Fibroblast of skin of left quadriceps (primary cell): ENCODE measurements around the gene DCAF6.
"Not testable (repeated sequence)": the region's sequence is repeated elsewhere in the genome, so short reads cannot be mapped to it uniquely, and the experiment has no call there.

ENCODE experiments used
- DNase-seq, 2 experiments: peaks; one replicate each; pipeline ENCODE4 v3.0.0-alpha.2; 2013; ENCODE audit warnings: low read depth in 2 of 2

DCAF6 gene, protein sequence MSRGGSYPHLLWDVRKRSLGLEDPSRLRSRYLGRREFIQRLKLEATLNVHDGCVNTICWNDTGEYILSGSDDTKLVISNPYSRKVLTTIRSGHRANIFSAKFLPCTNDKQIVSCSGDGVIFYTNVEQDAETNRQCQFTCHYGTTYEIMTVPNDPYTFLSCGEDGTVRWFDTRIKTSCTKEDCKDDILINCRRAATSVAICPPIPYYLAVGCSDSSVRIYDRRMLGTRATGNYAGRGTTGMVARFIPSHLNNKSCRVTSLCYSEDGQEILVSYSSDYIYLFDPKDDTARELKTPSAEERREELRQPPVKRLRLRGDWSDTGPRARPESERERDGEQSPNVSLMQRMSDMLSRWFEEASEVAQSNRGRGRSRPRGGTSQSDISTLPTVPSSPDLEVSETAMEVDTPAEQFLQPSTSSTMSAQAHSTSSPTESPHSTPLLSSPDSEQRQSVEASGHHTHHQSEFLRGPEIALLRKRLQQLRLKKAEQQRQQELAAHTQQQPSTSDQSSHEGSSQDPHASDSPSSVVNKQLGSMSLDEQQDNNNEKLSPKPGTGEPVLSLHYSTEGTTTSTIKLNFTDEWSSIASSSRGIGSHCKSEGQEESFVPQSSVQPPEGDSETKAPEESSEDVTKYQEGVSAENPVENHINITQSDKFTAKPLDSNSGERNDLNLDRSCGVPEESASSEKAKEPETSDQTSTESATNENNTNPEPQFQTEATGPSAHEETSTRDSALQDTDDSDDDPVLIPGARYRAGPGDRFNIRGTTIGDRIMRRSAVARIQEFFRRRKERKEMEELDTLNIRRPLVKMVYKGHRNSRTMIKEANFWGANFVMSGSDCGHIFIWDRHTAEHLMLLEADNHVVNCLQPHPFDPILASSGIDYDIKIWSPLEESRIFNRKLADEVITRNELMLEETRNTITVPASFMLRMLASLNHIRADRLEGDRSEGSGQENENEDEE

GRCh38 chr1:167936068-167936929 is at the start of gene DCAF6:
Gene DCAF6 (plus strand): TSS chr1:167936683. CDS start chr1:167936912, 229 bp downstream.
- peak; percentile 97 to 98 for DNase-seq

DNA sequence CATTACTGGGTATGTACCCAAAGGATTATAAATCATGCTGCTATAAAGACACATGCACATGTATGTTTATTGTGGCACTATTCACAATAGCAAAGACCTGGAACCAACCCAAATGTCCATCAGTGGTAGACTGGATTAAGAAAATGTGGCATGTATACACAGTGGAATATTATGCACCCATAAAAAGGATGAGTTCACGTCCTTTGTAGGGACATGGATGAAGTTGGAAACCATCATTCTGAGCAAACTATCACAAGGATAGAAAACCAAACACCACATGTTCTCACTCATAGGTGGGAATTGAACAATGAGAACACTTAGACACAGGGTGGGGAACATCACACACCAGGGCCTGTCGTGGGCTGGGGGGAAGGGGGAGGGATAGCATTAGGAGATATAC is 49.3 kb upstream of the DCAF6 start:
- not testable (repeated sequence) for DNase-seq

DNA sequence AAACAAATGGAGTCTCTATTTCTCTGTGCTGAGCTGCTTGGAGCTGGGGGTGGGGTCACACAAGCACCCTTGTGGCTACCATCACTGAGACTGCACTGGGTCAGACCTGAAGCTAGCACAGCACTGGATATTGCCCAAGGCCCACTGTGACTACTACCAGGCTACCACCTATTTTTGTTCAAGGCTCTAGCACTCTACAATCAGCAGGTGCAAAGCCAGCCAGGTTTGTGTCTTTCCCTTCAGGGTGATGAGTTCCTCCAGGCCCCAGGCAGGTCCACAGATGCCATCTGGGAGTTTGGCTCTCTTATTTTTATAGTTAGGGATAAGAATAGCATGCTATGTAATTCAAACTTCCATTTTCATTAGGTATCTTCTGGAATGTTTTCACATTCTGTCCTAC is 46.1 kb upstream of the DCAF6 start:
- no peak for DNase-seq

- no peak for DNase-seq
These were observed 42.7 kb upstream of the DCAF6 start for GRCh38 chr1:167893798-167894197.

DNA sequence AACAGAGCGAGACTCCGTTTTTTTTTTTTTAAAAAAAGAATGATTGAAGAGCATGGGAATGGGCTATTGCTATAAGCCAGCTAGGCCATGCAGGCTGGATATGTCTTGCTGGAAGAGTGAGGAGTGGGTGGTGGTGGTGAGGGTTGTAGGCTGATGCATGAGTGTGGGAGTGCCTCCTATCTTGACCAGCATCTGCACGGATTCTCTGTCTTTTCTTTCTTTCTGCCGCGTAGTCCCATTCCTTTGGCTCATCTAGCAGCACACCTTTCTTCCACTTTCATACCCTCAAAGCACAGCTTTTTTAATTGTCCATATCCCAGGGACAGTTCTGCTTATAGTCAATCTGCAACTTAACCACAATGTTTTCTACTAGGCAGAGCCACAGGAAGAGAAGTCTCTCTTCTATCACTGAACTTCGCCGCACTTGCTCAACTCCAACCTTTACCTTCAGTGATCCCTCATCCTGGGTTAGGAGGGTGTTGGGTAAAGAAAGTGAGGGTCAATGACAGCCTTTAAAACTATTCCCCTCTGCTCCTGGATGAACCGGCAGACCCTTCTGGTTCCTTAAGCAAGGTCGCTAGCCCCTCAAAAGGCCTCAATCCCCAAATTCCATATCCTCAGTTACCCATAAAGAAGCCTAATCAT is 37.8 kb upstream of the DCAF6 start:
- no peak for DNase-seq

- no peak for DNase-seq
These were observed 37.2 kb upstream of the DCAF6 start for GRCh38 chr1:167899253-167899681.

- no peak for DNase-seq
These were observed 35.6 kb upstream of the DCAF6 start for GRCh38 chr1:167900907-167901306.

DNA sequence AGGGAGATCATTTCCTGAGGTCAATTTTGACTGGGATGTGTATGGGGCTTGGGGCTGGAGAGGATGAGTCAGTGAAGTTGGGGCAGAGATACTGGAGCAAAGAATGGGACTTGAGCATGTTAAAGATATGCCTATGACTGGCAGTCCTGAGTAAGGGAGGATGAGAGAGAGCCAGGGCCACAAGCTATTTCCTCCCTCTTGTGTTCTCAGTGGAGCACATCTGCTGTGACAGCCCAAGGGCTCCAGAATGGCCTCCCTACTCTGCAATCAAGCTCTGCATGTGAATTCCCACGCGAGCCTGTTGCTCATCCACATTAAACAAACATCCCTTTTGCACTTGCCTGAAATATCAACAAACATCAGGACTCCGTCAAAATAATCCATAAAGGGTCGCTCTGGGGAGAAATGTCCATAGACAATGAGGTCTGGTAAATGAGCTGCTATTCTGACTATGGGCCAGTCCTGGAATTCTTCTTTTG is 31.8 kb upstream of the DCAF6 start:
- peak; percentile 20 to 28 for DNase-seq

- DNase-seq: no peak
These were observed 31.3 kb upstream of the DCAF6 start for GRCh38 chr1:167905182-167905581.

DNA sequence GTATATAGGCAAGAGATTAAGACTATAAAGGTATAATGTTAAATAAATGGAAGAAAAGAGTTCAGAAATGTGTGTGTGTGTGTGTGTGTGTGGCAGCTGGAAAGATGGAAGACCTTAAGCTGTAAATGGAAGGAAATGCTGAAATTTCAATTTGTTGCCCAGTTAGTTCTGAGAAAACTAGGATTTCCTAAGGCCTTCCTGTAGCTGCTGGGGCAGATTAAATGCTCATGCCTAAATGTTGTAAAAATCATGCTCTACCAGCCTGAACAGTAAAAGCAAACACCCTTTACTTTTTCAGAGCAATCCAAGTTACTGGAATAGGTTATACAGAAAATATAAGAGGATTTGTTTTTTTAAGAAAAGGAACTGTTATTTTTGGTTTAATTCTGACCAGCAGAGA is 30.8 kb upstream of the DCAF6 start:
- DNase-seq: no peak

GRCh38 chr1:167909691-167910180 is 26.7 kb upstream of the DCAF6 start:
- no peak for DNase-seq

DNA sequence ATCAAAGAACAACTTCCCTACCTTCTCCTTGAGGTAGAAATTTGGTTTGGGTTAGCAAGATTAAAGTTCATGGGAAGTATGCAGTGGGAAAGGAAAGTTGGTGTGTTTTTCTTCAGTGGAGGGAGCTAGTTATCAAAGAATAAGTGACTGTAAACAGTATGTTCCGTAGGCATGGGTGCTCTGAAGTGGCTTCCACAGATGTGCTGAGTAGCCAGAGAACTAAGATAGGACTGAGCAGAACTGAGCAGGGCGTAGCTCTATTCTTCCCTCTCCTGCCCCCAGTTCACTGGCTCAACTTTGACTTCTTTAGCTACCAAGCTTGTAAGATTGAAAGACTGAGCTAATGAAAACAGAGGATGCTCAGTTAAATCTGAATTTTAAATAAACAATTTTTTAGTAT is 26.0 kb upstream of the DCAF6 start:
- DNase-seq: no peak

- DNase-seq: no peak
These were observed 25.1 kb upstream of the DCAF6 start for GRCh38 chr1:167911413-167911812.

- DNase-seq: no peak
These were observed 24.2 kb upstream of the DCAF6 start for GRCh38 chr1:167912294-167912693.

DNA sequence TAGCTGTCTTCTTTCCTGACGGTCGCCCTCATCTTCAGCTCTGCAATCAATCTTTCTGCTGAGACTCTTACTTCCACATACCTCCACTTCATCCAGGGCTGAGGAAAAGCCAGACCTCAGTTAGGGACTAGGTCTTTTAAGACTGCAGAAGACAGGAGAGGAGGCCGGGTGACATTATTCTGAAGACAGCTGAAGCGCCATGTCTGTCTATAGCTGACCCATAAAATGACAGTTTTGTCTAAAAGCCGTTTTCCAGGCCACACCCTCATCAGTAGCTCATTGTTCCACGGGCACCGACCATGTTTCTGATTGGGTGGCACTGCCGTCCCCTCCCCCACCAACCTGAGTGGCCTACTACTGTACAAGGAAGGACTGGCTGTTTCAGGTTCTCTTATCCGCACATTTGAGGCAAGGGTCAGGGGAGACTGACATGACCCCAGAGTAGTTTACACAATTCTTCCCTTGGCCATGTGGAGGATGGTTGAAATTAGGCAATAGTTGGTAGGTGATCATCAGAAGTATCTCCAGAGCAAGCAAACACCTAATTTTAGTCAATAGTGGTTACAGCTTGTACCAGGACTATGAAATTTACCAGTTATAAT is 22.5 kb upstream of the DCAF6 start, which contains the start of gene ADCY10:
ADCY10 (minus strand) TSS at position 240 of the 602 bp plus-strand sequence. CDS start 8,994 bp downstream, outside the sequence.
- no peak for DNase-seq

- no peak for DNase-seq
These were observed 20.9 kb upstream of the DCAF6 start for GRCh38 chr1:167915569-167915968.

- no peak for DNase-seq
These were observed 19.5 kb upstream of the DCAF6 start for GRCh38 chr1:167916766-167917511.

- no peak for DNase-seq
These were observed 14.5 kb upstream of the DCAF6 start for GRCh38 chr1:167922023-167922422.

- DNase-seq: no peak
These were observed 13.8 kb upstream of the DCAF6 start for GRCh38 chr1:167922611-167923074.
